Esophagus squamous epithelium (tissue), 5 donors: ENCODE results near the gene SLC29A2. TPM values are rescaled to one million over a fixed set of nuclear protein-coding genes. Genes with fewer than 3 reads are reported as not detected.

Experiments used
- DNase-seq: peaks from one replicate; lab custom pipeline; 2025; lab: John Stamatoyannopoulos, UW
- H3K27ac ChIP-seq, 4 donors: fragments of 200-600 bp; sonication (generic); one replicate each; pipeline ENCODE4 v1.5.1; 2016 to 2019; ENCODE audit warnings: mild to moderate bottlenecking in 1 of 4
- H3K27me3 ChIP-seq, 4 donors: fragments of 200-600 bp; sonication (generic); 1 replicate in 3 of 4; 2 replicates in 1 of 4; pipeline versions ENCODE4 v1.5.1 to v1.6.0; 2017 to 2021; ENCODE audit warnings: antibody characterized with exemption in 1 of 4
- H3K36me3 ChIP-seq, 3 donors: fragments of 200-600 bp; sonication (generic); one replicate each; pipeline ENCODE4 v1.5.1; 2016 to 2019
- H3K4me1 ChIP-seq, 3 donors: fragments of 200-600 bp; sonication (generic); one replicate each; pipeline ENCODE4 v1.5.1; 2017 to 2019
- H3K4me3 ChIP-seq, 4 donors: fragments of 200-600 bp; sonication (generic); 1 replicate in 3 of 4; 2 replicates in 1 of 4; pipeline ENCODE4 v1.5.1; 2016 to 2019; ENCODE audit warnings: mild to moderate bottlenecking in 2 of 4, moderate library complexity in 1 of 4
- H3K9me3 ChIP-seq, 3 donors: fragments of 200-600 bp; sonication (generic); one replicate each; pipeline ENCODE4 v1.5.1; 2016 to 2019
- CTCF ChIP-seq, 6 experiments: fragments of 450-650 bp in 4 of 6; fragments of 200-600 bp in 2 of 6; sonication (generic) in 2 of 6; IDR thresholded peaks; one replicate each; pipeline ENCODE4 v1.5.1; 2016 to 2019; ENCODE audit warnings: antibody characterized with exemption in 6 of 6, mild to moderate bottlenecking in 4 of 6, moderate library complexity in 4 of 6
- POLR2A ChIP-seq, 4 donors: fragments of 450-650 bp; IDR thresholded peaks; one replicate each; pipeline ENCODE4 v1.6.1; 2017; ENCODE audit warnings: antibody characterized with exemption in 4 of 4, mild to moderate bottlenecking in 4 of 4, moderate library complexity in 3 of 4
- WGBS, 2 donors: methylation state at CpG; one replicate each; pipeline ENCODE4 v1.1.5; 2018; 5-methylcytosine and 5-hydroxymethylcytosine counted together
- intact Hi-C: fragments of 100-400 bp; cut with DNase I; formaldehyde crosslinking; loops from one replicate; pipeline ENCODE4 v1.15.0; 2022
- total RNA-seq, 4 donors: library from RNA; depleted of rRNA; stranded (reverse); fragments of >200 nt; gene quantifications; one replicate each; pipeline ENCODE4 v1.1.0, GENCODE V29; 2016
- donor health status: DM: yes; HTN: yes; CAD: no.

Gene SLC29A2
- total RNA-seq, 4 donors from 2014 or later, result 2.9 to 5.5 (median 4.8) TPM

GRCh38 chr11:66368484-66368883, 3.1 kb downstream of the SLC29A2 start:
- Histone ChIP-seq H3K27me3 (peaks cover 0 to 11% (median 0%) of the 10 kb centered on the region in 4 donors), H3K4me1 (peaks cover 4 to 42% (median 9%) of the 10 kb centered on the region in 3 donors), H3K4me3 (no peak overlapping the region), H3K27ac (no peak overlapping the region), H3K36me3 (peaks cover 0 to 9% (median 0%) of the 10 kb centered on the region in 3 donors), H3K9me3 (no peaks in the 10 kb centered on the region)
- DNase-seq, result no peak
- no peak for TF ChIP-seq CTCF (IDR thresholded peaks at IDR 0.05)
- TF ChIP-seq POLR2A (IDR thresholded peaks at IDR 0.05), result no peak
- WGBS, 2 donors, result 71 to 82% methylated on average over 1 to 4 of the region's 6 CpGs
- intact Hi-C loops, result no loop called here

- H3K4me1 ChIP-seq, result peaks cover 4 to 36% (median 9%) of the 10 kb centered on the region in 3 donors
- intact Hi-C loops, result no loop called here
- DNase-seq, result no peak
- WGBS, 2 donors, result 88 to 93% methylated on average over 8 of the region's 15 CpGs
- peaks cover 0 to 9% (median 0%) of the 10 kb centered on the region in 3 donors for H3K36me3 ChIP-seq
- TF ChIP-seq POLR2A (IDR thresholded peaks at IDR 0.05) (no peak), CTCF (IDR thresholded peaks at IDR 0.05) (no peak)
- peaks cover 0 to 10% (median 0%) of the 10 kb centered on the region in 4 donors for H3K27me3 ChIP-seq
- H3K27ac ChIP-seq, result no peak overlapping the region
- no peak overlapping the region for H3K4me3 ChIP-seq
- H3K9me3 ChIP-seq, result no peaks in the 10 kb centered on the region
Observed at GRCh38 chr11:66367561-66368312, 3.8 kb downstream of the SLC29A2 start.

GRCh38 chr11:66366844-66367477, 4.6 kb downstream of the SLC29A2 start:
- 96 to 97% methylated on average over 7 to 8 of the region's 8 CpGs for WGBS, 2 donors
- DNase-seq, result no peak
- Histone ChIP-seq H3K27me3 (peaks cover 0 to 7% (median 0%) of the 10 kb centered on the region in 4 donors), H3K4me3 (no peak overlapping the region), H3K36me3 (peaks cover 0 to 9% (median 0%) of the 10 kb centered on the region in 3 donors), H3K4me1 (peaks cover 3 to 29% (median 4%) of the 10 kb centered on the region in 3 donors), H3K9me3 (no peaks in the 10 kb centered on the region), H3K27ac (no peak overlapping the region)
- TF ChIP-seq CTCF (IDR thresholded peaks at IDR 0.05), result no peak
- no peak for TF ChIP-seq POLR2A (IDR thresholded peaks at IDR 0.05)
- intact Hi-C loops, result no loop called here

- TF ChIP-seq CTCF (IDR thresholded peaks at IDR 0.05) (no peak), POLR2A (IDR thresholded peaks at IDR 0.05) (no peak)
- peaks cover 0 to 19% (median 3%) of the 10 kb centered on the region in 3 donors for H3K4me1 ChIP-seq
- no peak for DNase-seq
- H3K4me3 ChIP-seq, result no peak overlapping the region
- peaks cover 0 to 9% (median 0%) of the 10 kb centered on the region in 3 donors for H3K36me3 ChIP-seq
- no peaks in the 10 kb centered on the region for H3K9me3 ChIP-seq
- no peaks in the 10 kb centered on the region for H3K27me3 ChIP-seq
- H3K27ac ChIP-seq, result no peak overlapping the region
- intact Hi-C loops, result no loop called here
- 49 to 51% methylated on average over 3 to 5 of the region's 14 CpGs for WGBS, 2 donors
Observed at GRCh38 chr11:66365711-66366619, 5.6 kb downstream of the SLC29A2 start.
